Measurements from ENCODE around the gene SLC12A4.

- no peak for TF ChIP-seq POLR2AphosphoS5 (IDR thresholded peaks at IDR 0.05; ENCODE audit: low read depth, low read length)
- TF ChIP-seq POLR2A (IDR thresholded peaks at IDR 0.05; ENCODE audit: low read depth, low read length), result no peak
- TF ChIP-seq POU2F2 (IDR thresholded peaks at IDR 0.05; ENCODE audit: low read depth, low read length), result no peak
- no peak for TF ChIP-seq SPI1 (IDR thresholded peaks at IDR 0.05; ENCODE audit: low read depth, low read length)
- no peak for TF ChIP-seq TAF1 (IDR thresholded peaks at IDR 0.05; ENCODE audit: low read depth, low read length)
- TF ChIP-seq PAX5 (IDR thresholded peaks at IDR 0.05; ENCODE audit: insufficient read depth, low read length, severe bottlenecking), result no peak
Observed at GRCh38 chr16:67897231-67897630, 71.2 kb downstream of the SLC12A4 start.
